ENCODE data around the gene MTA1. TPM values are rescaled to one million over a fixed set of nuclear protein-coding genes. Genes with fewer than 3 reads are reported as not detected.

The MTA1 gene
- total RNA-seq, 2 donors from 2014 or later = 77.2 to 84.1 TPM

DNA sequence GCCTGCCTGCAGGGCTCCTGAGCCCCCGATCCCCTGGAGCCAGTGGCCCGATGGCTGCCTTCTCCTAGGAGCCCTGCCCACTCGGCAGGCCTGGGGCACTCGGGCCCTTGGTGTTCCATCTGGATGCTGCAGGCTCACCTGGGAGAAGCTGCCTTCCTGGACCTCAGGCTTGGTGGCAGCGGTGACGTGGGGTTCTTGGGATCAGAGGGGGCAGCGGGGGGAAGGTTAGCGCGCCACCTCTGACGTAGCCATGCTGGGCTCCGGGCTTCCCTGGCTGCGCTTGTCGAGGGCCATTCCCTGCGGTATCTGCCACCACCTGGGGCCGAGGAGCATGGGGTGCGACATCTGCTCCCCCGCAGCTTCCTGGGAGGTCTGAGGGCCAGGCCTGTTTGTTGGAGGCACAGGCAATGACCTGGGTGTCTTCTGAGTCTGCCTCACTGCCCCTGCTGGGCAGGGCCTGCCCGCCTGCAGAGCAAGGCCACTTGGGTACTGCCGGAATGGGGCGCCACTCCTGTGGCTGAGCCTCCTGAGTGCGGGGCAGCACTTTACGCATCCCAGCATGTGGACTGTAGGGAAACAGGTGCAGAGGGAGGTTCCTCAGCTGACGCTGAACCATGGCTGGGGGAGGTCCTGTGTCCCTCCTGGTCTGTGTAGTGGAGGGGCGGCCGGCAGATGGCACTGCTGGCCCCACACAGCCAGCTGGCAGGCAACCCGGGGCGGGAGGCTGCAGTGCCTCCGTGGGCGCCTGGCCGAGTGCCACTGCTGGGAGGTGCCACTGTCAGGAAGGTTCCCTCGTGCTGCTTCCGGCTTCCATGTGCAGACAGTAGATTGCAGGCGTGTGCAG lies 20.3 kb downstream of the MTA1 start:
- ATAC-seq (ENCODE audit: insufficient number of reproducible peaks, low FRiP score, low read depth) (no peak), DNase-seq (ENCODE audit: low spot score) (no peak)
- H3K36me3 ChIP-seq = peaks cover 6% of the 10 kb centered on the region
- no peak overlapping the region for H3K4me3 ChIP-seq
- H3K27ac ChIP-seq = no peak overlapping the region
- H3K4me1 ChIP-seq (ENCODE audit: control insufficient read depth in 1 of 2, low read depth in 2 of 2) = peaks cover 0 to 21% of the 10 kb centered on the region in 2 donors
- H3K9me3 ChIP-seq = no peaks in the 10 kb centered on the region
- TF ChIP-seq, protein P1, sequence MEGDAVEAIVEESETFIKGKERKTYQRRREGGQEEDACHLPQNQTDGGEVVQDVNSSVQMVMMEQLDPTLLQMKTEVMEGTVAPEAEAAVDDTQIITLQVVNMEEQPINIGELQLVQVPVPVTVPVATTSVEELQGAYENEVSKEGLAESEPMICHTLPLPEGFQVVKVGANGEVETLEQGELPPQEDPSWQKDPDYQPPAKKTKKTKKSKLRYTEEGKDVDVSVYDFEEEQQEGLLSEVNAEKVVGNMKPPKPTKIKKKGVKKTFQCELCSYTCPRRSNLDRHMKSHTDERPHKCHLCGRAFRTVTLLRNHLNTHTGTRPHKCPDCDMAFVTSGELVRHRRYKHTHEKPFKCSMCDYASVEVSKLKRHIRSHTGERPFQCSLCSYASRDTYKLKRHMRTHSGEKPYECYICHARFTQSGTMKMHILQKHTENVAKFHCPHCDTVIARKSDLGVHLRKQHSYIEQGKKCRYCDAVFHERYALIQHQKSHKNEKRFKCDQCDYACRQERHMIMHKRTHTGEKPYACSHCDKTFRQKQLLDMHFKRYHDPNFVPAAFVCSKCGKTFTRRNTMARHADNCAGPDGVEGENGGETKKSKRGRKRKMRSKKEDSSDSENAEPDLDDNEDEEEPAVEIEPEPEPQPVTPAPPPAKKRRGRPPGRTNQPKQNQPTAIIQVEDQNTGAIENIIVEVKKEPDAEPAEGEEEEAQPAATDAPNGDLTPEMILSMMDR (IDR thresholded peaks at IDR 0.05) = no peak
- H3K27me3 ChIP-seq (replicated peaks; ENCODE audit: insufficient read depth) = no peaks in the 10 kb centered on the region

DNA sequence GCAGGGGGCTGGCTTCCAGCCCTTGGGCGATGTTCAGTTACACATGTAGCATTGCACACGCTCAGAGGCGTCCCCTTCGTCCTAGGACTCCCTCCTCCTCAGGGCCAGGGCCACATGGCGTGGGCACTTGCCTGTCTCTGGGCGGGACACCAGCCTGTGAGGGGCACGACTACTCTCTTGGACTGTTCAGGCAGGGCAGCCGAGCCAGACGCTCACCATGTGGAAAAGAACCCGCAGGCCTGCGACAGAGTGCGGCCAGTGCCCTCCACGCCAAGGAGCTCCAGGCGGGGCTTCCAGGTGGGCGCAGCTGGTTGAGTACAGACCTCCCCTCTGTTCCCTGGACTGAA lies 20.9 kb downstream of the MTA1 start:
- Histone ChIP-seq H3K36me3 (peaks cover 6% of the 10 kb centered on the region), H3K27ac (no peak overlapping the region), H3K27me3 (replicated peaks; ENCODE audit: insufficient read depth) (no peaks in the 10 kb centered on the region), H3K4me3 (no peak overlapping the region), H3K4me1 (ENCODE audit: control insufficient read depth in 1 of 2, low read depth in 2 of 2) (peaks cover 0 to 21% of the 10 kb centered on the region in 2 donors), H3K9me3 (no peaks in the 10 kb centered on the region)
- DNase-seq (ENCODE audit: low spot score) (no peak), ATAC-seq (ENCODE audit: insufficient number of reproducible peaks, low FRiP score, low read depth) (no peak)
- TF ChIP-seq, protein P1 (IDR thresholded peaks at IDR 0.05) = no peak

DNA sequence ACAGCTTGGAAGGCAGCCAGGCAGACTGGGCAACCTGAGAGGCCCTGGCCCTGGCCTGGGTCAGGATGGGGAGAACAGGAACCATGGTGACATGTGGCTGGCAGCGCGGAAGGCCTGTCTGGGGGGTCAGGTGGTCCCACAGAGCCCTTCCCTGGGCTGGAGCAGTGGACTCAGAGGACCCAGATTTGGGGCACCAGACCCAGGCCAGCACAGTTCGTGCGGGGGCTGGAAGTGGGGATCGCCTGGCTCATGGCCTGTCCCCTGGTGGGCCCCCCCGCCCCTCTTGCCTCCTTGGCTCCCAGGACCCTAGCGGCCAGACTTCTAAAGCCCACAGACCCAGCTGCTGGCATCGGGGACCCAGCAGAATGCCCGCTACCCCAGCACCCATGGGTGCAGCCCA lies 21.4 kb downstream of the MTA1 start:
- no peak for ATAC-seq (ENCODE audit: insufficient number of reproducible peaks, low FRiP score, low read depth)
- Histone ChIP-seq H3K27me3 (replicated peaks; ENCODE audit: insufficient read depth) (no peaks in the 10 kb centered on the region), H3K4me3 (no peak overlapping the region), H3K27ac (no peak overlapping the region), H3K9me3 (no peaks in the 10 kb centered on the region), H3K4me1 (ENCODE audit: control insufficient read depth in 1 of 2, low read depth in 2 of 2) (peaks cover 0 to 17% of the 10 kb centered on the region in 2 donors), H3K36me3 (peaks cover 6% of the 10 kb centered on the region)
- DNase-seq (ENCODE audit: low spot score) = no peak
- TF ChIP-seq, protein P1 (IDR thresholded peaks at IDR 0.05) = no peak

DNA sequence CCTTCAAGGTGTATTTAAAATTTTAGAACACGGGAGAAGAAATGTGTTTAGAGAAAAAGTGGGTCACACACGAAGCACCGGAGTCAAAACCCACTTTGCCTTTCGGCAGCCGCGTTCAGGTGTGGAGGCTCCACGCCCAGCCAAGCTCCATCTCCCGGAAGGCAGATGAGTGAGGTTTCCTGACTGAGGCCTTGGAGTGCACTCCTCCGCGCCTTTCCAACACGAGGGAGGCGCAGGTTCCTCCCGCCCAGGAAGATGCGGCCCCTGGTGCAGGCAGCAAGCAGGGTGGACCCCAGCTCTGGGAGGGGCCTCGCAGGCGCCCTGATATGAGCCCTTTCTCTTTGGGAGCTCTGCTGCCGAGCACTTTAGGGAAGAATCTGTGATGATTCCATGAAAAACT lies 22.5 kb downstream of the MTA1 start:
- Histone ChIP-seq H3K36me3 (peaks cover 9% of the 10 kb centered on the region), H3K9me3 (no peaks in the 10 kb centered on the region), H3K27ac (no peak overlapping the region), H3K4me1 (ENCODE audit: control insufficient read depth in 1 of 2, low read depth in 2 of 2) (peaks cover 0 to 6% of the 10 kb centered on the region in 2 donors), H3K27me3 (replicated peaks; ENCODE audit: insufficient read depth) (no peaks in the 10 kb centered on the region), H3K4me3 (no peak overlapping the region)
- TF ChIP-seq, protein P1 (IDR thresholded peaks at IDR 0.05) = no peak
- ATAC-seq (ENCODE audit: insufficient number of reproducible peaks, low FRiP score, low read depth) (no peak), DNase-seq (ENCODE audit: low spot score) (no peak)

DNA sequence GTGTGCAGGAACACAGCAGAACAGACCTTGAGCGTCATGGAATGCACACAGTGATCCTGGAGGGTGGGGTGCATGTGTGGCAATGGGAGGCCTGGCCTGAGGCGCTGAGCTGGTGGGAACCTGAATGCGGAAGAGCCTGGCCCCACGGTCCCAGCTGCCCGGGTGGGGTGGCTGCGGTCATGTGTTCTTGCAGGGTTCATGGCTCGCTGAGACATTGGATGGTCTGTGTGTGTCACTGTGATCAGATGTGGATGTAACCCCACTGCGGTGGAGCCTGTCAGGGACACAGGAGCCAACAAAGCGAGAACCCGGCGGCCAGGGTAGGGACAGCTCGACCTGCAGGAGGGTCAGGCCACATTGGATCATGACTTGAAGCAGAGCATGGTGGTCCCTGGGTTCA lies 23.2 kb downstream of the MTA1 start:
- DNase-seq (ENCODE audit: low spot score) = no peak
- ATAC-seq (ENCODE audit: insufficient number of reproducible peaks, low FRiP score, low read depth) = no peak
- Histone ChIP-seq H3K9me3 (no peaks in the 10 kb centered on the region), H3K27me3 (replicated peaks; ENCODE audit: insufficient read depth) (no peaks in the 10 kb centered on the region), H3K27ac (no peak overlapping the region), H3K36me3 (peaks cover 9% of the 10 kb centered on the region), H3K4me3 (no peak overlapping the region), H3K4me1 (ENCODE audit: control insufficient read depth in 1 of 2, low read depth in 2 of 2) (peaks cover 0 to 4% of the 10 kb centered on the region in 2 donors)
- TF ChIP-seq, protein P1 (IDR thresholded peaks at IDR 0.05) = no peak
